Retinal pigment epithelial cell (primary cell): ENCODE measurements around the gene HHIPL1.

Experiments used
- DNase-seq: peaks from one replicate; pipeline ENCODE4 v3.0.0-alpha.2; 2010; ENCODE audit warnings: low read depth
- H3K4me3 ChIP-seq: 2 replicates; pipeline ENCODE4 v1.5.1; 2011; ENCODE audit warnings: mild to moderate bottlenecking, low read length, control low read depth, moderate library complexity
- CTCF ChIP-seq: conservative IDR thresholded peaks from 2 replicates; pipeline ENCODE4 v1.5.1; 2011; ENCODE audit warnings: low read depth, low read length, control low read depth, inconsistent platforms

Gene HHIPL1

GRCh38 chr14:99674064-99674650 is 29.2 kb downstream of the HHIPL1 start:
- no peak overlapping the region for H3K4me3 ChIP-seq
- DNase-seq: no peak
- no peak for TF ChIP-seq CTCF

- DNase-seq: no peak
- TF ChIP-seq CTCF: no peak
Observed at GRCh38 chr14:99674776-99675381, 29.9 kb downstream of the HHIPL1 start.

GRCh38 chr14:99675382-99675835 is 30.5 kb downstream of the HHIPL1 start:
- no peak for DNase-seq
- no peak overlapping the region for H3K4me3 ChIP-seq
- TF ChIP-seq CTCF: no peak

More at GRCh38 chr14:99674776-99675381, 29.9 kb downstream of the HHIPL1 start:
- no peak overlapping the region for H3K4me3 ChIP-seq

GRCh38 chr14:99675951-99676350 is 31.0 kb downstream of the HHIPL1 start:
- DNase-seq: no peak
- TF ChIP-seq CTCF: no peak
- no peak overlapping the region for H3K4me3 ChIP-seq

- no peak for DNase-seq
- H3K4me3 ChIP-seq: no peak overlapping the region
- no peak for TF ChIP-seq CTCF
Observed at GRCh38 chr14:99676657-99677056, 31.7 kb downstream of the HHIPL1 start.

GRCh38 chr14:99677231-99678140 is 32.6 kb downstream of the HHIPL1 start:
- TF ChIP-seq CTCF: no peak
- DNase-seq: peak; percentile 18
- no peak overlapping the region for H3K4me3 ChIP-seq

GRCh38 chr14:99678198-99678597 is 33.3 kb downstream of the HHIPL1 start:
- no peak for TF ChIP-seq CTCF
- DNase-seq: no peak
- H3K4me3 ChIP-seq: no peak overlapping the region
